Gastrocnemius medialis (tissue), 4 donors: ENCODE data around the gene CPED1. TPM values are rescaled to one million over a fixed set of nuclear protein-coding genes. Genes with fewer than 3 reads are reported as not detected.
A peak's percentile ranks its signal among the peaks of the same experiment; 100 is the strongest.

Source experiments
- ATAC-seq, 2 donors: fragments of 150-250 bp; one replicate each; pipeline ENCODE4 v1.9.1; 2016
- DNase-seq, 2 donors: peaks; one replicate each; pipeline ENCODE4 v3.0.0-alpha.2; 2019
- H3K27ac ChIP-seq, 4 donors: fragments of 200-600 bp; sonication (generic); 1 replicate in 1 of 4; 2 replicates in 3 of 4; pipeline ENCODE4 v1.5.1; 2016 to 2018; ENCODE audit warnings: mild to moderate bottlenecking in 2 of 4, moderate library complexity in 1 of 4
- H3K27me3 ChIP-seq, 3 donors: fragments of 200-600 bp; sonication (generic) in 2 of 3; 1 replicate in 1 of 3; 2 replicates in 2 of 3; pipeline versions ENCODE4 v1.5.1 to v1.6.0; 2016 to 2019; ENCODE audit warnings: mild to moderate bottlenecking in 1 of 3, moderate library complexity in 1 of 3
- H3K36me3 ChIP-seq, 2 donors: fragments of 200-600 bp; sonication (generic) in 1 of 2; one replicate each; pipeline ENCODE4 v1.5.1; 2017 to 2018
- H3K4me1 ChIP-seq, 2 donors: fragments of 200-600 bp; sonication (generic) in 1 of 2; one replicate each; pipeline ENCODE4 v1.5.1; 2016 to 2017; ENCODE audit warnings: mild to moderate bottlenecking in 2 of 2
- H3K4me3 ChIP-seq, 4 donors: fragments of 200-600 bp; sonication (generic) in 3 of 4; 1 replicate in 1 of 4; 2 replicates in 3 of 4; pipeline ENCODE4 v1.5.1; 2016 to 2019; ENCODE audit warnings: mild to moderate bottlenecking in 2 of 4
- H3K9me3 ChIP-seq, 3 donors: fragments of 200-600 bp; sonication (generic) in 2 of 3; 1 replicate in 1 of 3; 2 replicates in 2 of 3; pipeline ENCODE4 v1.5.1; 2016 to 2019
- CTCF ChIP-seq, 5 experiments: fragments of 450-650 bp in 3 of 5; fragments of 200-600 bp in 2 of 5; sonication (generic) in 2 of 5; IDR thresholded peaks in 4 of 5; conservative IDR thresholded peaks in 1 of 5; 1 replicate in 4 of 5; 2 replicates in 1 of 5; pipeline ENCODE4 v1.5.1; 2016 to 2019; ENCODE audit warnings: antibody characterized with exemption in 5 of 5, mild to moderate bottlenecking in 3 of 5, moderate library complexity in 3 of 5
- POLR2A ChIP-seq, 2 donors: fragments of 450-650 bp; IDR thresholded peaks; one replicate each; pipeline ENCODE4 v1.6.1; 2017; ENCODE audit warnings: antibody characterized with exemption in 2 of 2, mild to moderate bottlenecking in 2 of 2, moderate library complexity in 2 of 2
- in situ Hi-C, 4 donors: fragments of 200-750 bp; cut with MboI; loops; one replicate each; pipeline versions ENCODE4 v1.15.0 to v1.8.0; 2017; ENCODE audit warnings: low sequenced_read_pairs in 4 of 4
- intact Hi-C: fragments of 100-400 bp; cut with DNase I; formaldehyde crosslinking; loops from one replicate; pipeline ENCODE4 v1.15.1; 2023; ENCODE audit warnings: low total_unique reads
- total RNA-seq, 4 donors: library from RNA; depleted of rRNA; stranded (reverse); fragments of >200 nt; gene quantifications; one replicate each; pipeline versions ENCODE4 v1.1.0 to v1.2.3, GENCODE V29; 2016

CPED1 gene
- total RNA-seq, 4 donors from 2014 or later = 4.8 to 35.5 (median 34.1) TPM

- ATAC-seq (no peak), DNase-seq (no peak)
- no peak for TF ChIP-seq CTCF (IDR thresholded peaks at IDR 0.05 in 4 of 5, conservative IDR thresholded peaks at IDR 0.05 in 1 of 5)
- TF ChIP-seq POLR2A (IDR thresholded peaks at IDR 0.05) = no peak
- Histone ChIP-seq H3K9me3 (no peaks in the 10 kb centered on the region), H3K27me3 (no peaks in the 10 kb centered on the region), H3K36me3 (no peaks in the 10 kb centered on the region), H3K4me1 (peaks cover 47 to 62% of the 10 kb centered on the region in 2 donors), H3K4me3 (no peak overlapping the region), H3K27ac (peak overlapping the region in 3 of 4 donors; percentile 82 to 86 (median 86))
- intact Hi-C loops (no loop called here), in situ Hi-C loops (no loop called here)
Observed at GRCh38 chr7:121039510-121039822, 51.0 kb downstream of the CPED1 start.

GRCh38 chr7:121039994-121040393, 51.5 kb downstream of the CPED1 start:
- intact Hi-C loops (no loop called here), in situ Hi-C loops (no loop called here)
- Histone ChIP-seq H3K36me3 (no peaks in the 10 kb centered on the region), H3K9me3 (no peaks in the 10 kb centered on the region), H3K4me3 (no peak overlapping the region), H3K27ac (peak overlapping the region; percentile 68 to 86 (median 84)), H3K4me1 (peaks cover 51 to 67% of the 10 kb centered on the region in 2 donors), H3K27me3 (no peaks in the 10 kb centered on the region)
- TF ChIP-seq POLR2A (IDR thresholded peaks at IDR 0.05) (no peak), CTCF (IDR thresholded peaks at IDR 0.05 in 4 of 5, conservative IDR thresholded peaks at IDR 0.05 in 1 of 5) (no peak)
- ATAC-seq (no peak), DNase-seq (no peak)

DNA sequence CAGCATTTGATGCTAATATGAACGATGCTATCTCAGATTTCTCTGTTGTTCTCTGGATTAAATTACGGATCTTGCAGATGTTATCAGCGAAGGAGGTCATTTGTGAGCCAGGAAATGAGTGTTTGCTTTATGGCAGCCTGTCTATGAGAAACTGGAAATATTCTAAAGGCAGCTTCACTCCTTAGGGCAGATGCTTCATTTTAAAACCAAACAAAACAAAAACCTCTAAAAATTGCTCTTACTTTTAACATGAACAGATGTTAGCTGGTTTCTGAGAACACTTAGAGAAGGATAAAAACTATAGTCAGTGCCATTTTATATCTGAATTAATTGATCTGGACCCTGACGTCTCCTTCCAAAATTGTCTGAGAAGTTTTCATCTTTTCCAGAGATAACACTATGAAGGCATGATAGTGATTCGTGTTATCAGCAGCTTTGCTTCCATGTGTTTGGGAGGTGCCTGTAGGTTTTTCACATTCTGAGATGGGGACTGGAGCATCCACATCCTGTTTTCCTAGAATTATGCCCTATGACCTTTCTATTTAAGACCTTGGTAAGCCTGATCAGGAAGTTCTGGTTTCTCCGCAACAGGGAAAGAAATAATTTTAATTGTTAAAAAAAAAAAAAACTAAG, 53.1 kb downstream of the CPED1 start:
- peaks cover 65 to 80% of the 10 kb centered on the region in 2 donors for H3K4me1 ChIP-seq
- TF ChIP-seq CTCF (IDR thresholded peaks at IDR 0.05 in 4 of 5, conservative IDR thresholded peaks at IDR 0.05 in 1 of 5) (no peak), POLR2A (IDR thresholded peaks at IDR 0.05) (no peak)
- in situ Hi-C loops = no loop called here
- H3K36me3 ChIP-seq = no peaks in the 10 kb centered on the region
- DNase-seq (no peak), ATAC-seq (peak in 1 of 2 donors; percentile 61)
- no peaks in the 10 kb centered on the region for H3K27me3 ChIP-seq
- H3K4me3 ChIP-seq = peak overlapping the region in 2 of 4 donors; percentile 0 to 27
- peak overlapping the region; percentile 68 to 86 (median 84) for H3K27ac ChIP-seq
- no peaks in the 10 kb centered on the region for H3K9me3 ChIP-seq
- intact Hi-C loops = no loop called here

DNA sequence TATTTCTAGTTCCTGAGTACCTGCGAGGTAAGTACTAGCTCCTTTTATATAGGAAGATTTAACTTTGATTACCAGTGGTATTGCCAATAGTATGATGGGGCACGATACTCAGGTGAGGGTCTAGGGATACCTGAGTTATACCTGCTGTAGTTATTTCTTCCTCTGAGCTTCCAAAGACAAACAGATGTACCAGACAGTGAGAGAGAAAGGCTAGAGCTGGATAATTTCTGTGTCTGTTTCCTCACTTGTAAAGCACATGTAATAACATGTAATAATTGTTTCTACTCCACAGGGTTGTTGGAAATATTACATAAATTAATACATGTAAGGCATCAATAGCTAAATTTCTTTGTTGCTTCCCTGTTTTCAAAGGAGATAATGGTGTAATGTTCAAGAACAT, 53.7 kb downstream of the CPED1 start:
- H3K9me3 ChIP-seq = no peaks in the 10 kb centered on the region
- intact Hi-C loops = no loop called here
- H3K27ac ChIP-seq = peak overlapping the region; percentile 68 to 86 (median 84)
- TF ChIP-seq CTCF (IDR thresholded peaks at IDR 0.05 in 4 of 5, conservative IDR thresholded peaks at IDR 0.05 in 1 of 5) (no peak), POLR2A (IDR thresholded peaks at IDR 0.05) (no peak)
- H3K36me3 ChIP-seq = peaks cover 0 to under 1% of the 10 kb centered on the region in 2 donors
- peaks cover 65 to 75% of the 10 kb centered on the region in 2 donors for H3K4me1 ChIP-seq
- H3K4me3 ChIP-seq = no peak overlapping the region
- no peaks in the 10 kb centered on the region for H3K27me3 ChIP-seq
- DNase-seq (no peak), ATAC-seq (no peak)
- in situ Hi-C loops = no loop called here

GRCh38 chr7:121042899-121043298, 54.4 kb downstream of the CPED1 start:
- H3K27me3 ChIP-seq = no peaks in the 10 kb centered on the region
- in situ Hi-C loops = no loop called here
- DNase-seq (no peak), ATAC-seq (no peak)
- H3K9me3 ChIP-seq = no peaks in the 10 kb centered on the region
- TF ChIP-seq CTCF (IDR thresholded peaks at IDR 0.05 in 4 of 5, conservative IDR thresholded peaks at IDR 0.05 in 1 of 5) = no peak
- TF ChIP-seq POLR2A (IDR thresholded peaks at IDR 0.05) = no peak
- peaks cover 0 to 7% of the 10 kb centered on the region in 2 donors for H3K36me3 ChIP-seq
- no peak overlapping the region for H3K4me3 ChIP-seq
- H3K4me1 ChIP-seq = peaks cover 66 to 70% of the 10 kb centered on the region in 2 donors
- intact Hi-C loops = no loop called here
- H3K27ac ChIP-seq = peak overlapping the region; percentile 68 to 86 (median 84)
